Measurements from ENCODE around the gene C14orf93. TPM values are rescaled to one million over a fixed set of nuclear protein-coding genes. Genes with fewer than 3 reads are reported as not detected.
"Not testable (repeated sequence)": the region's sequence is repeated elsewhere in the genome, so short reads cannot be mapped to it uniquely, and the experiment has no call there.

C14orf93 gene
- total RNA-seq, 2 experiments from 2014 or later: 7.0 to 8.9 TPM

DNA sequence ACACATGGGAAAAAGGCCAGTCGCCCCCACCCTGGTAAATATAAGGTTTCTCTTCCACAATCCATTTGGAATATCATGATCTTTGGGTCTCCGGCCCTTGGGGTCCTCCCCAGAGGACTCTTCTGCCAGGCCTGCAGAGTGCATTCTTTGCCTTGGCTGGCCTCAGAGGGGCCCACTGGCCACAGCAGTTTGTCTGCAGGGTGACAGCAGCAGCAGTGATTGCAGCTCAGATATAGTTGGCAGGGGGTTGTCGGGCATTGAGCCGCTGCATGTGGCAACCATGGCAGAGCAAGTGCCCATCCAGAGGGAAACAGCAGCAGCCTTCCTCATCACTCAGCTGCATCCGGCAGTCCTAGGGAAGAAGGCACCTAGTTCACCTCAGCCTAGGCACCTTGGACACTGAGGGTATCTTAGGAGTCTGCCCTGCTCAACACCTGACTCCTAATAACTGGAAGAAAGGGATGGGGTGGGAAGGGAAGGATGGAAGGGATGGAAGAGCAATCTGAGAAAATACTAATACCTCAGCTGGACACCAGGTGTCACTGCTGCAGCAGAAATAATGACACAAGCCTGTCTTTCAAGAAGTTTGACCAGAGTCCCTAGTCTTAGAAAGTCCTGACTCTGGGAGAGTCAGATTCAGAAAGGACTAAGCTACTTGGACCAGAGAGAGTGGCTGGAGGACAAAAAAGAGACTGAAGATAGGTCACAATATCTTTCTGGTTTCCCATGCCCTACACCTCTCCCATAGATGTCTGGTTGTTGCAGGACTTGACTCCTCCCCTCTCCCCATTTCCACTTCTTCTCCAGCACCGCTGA lies 36.5 kb downstream of the C14orf93 start:
- POLR2A ChIA-PET: no interaction called here
- CTCF ChIA-PET: interaction anchor here (0.6 to 8.4 kb wide), 22 partner anchors 10 to 148 kb away, joined by 3 to 111 read pairs (median 5); partner anchors contain the start of genes AJUBA and CDH24

- ChIA-PET CTCF (interaction anchor here (1.0 to 8.4 kb wide), 15 partner anchors 9 to 118 kb away, joined by 3 to 111 read pairs (median 7); partner anchors contain the start of genes AJUBA and CDH24), POLR2A (interaction anchor here (0.9 to 1.1 kb wide), 2 partner anchors 34 to 85 kb away, joined by 3 to 4 read pairs; no protein-coding TSS in a partner anchor)
Measured at GRCh38 chr14:22972313-22972930, 37.5 kb downstream of the C14orf93 start.

GRCh38 chr14:22971152-22971551 lies 38.8 kb downstream of the C14orf93 start:
- ChIA-PET POLR2A (no interaction called here), CTCF (interaction anchor here (0.5 to 8.4 kb wide), 4 partner anchors 14 to 87 kb away, joined by 4 to 111 read pairs (median 22); partner anchors contain the start of genes AJUBA and CDH24)

GRCh38 chr14:22966783-22967269 lies 43.1 kb downstream of the C14orf93 start:
- POLR2A ChIA-PET: no interaction called here
- CTCF ChIA-PET: interaction anchor here (1.2 to 1.8 kb wide), 2 partner anchors 16 to 37 kb away, joined by 3 to 4 read pairs; partner anchors contain the start of gene AJUBA

GRCh38 chr14:22965916-22966782 lies 43.8 kb downstream of the C14orf93 start:
- POLR2A ChIA-PET: not testable (repeated sequence)
- CTCF ChIA-PET: interaction anchor here (0.7 to 1.2 kb wide), 2 partner anchors 10 to 16 kb away, joined by 3 to 5 read pairs; partner anchors contain the start of gene AJUBA

GRCh38 chr14:22962061-22962676 lies 47.8 kb downstream of the C14orf93 start:
- ChIA-PET POLR2A (no interaction called here), CTCF (interaction anchor here (0.6 to 1.4 kb wide), 4 partner anchors 8 to 24 kb away, joined by 3 to 8 read pairs (median 3); no protein-coding TSS in a partner anchor)

- ChIA-PET POLR2A (interaction anchor here (0.6 to 1.8 kb wide), 6 partner anchors 14 to 139 kb away, joined by 3 to 8 read pairs (median 6); partner anchors contain the start of genes ACIN1, C14orf119, PRMT5 and RBM23), CTCF (interaction anchor here (0.8 to 3.5 kb wide), 8 partner anchors 10 to 386 kb away, joined by 3 to 13 read pairs (median 4); partner anchors contain the start of genes AJUBA and PRMT5)
Measured at GRCh38 chr14:22955702-22956569, 54.0 kb downstream of the C14orf93 start.

DNA sequence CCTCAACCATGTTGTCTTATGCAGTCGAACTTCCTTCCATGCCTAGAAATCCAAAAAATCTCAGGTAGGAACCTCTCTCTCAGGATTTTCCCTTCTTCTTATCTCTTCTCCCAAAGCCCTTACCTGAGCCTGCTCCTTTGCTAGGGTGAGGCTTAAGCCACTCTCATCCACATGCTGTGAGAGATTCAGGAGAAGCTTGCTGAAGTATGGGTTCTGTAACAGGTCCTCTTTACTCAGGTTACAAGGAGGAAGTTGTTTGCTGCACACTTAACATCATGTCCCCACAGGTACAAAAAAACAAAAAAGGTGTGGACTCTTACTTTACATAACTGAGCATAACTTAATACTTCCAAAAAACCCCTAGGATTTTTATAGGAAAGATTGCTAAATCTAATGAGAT lies 57.5 kb downstream of the C14orf93 start:
- ChIA-PET POLR2A (no interaction called here), CTCF (no interaction called here)

- CTCF ChIA-PET: interaction anchor here (1.0 to 1.4 kb wide), 2 partner anchors 31 to 169 kb away, joined by 3 to 5 read pairs; no protein-coding TSS in a partner anchor
- POLR2A ChIA-PET: interaction anchor here (0.5 kb wide), 1 partner anchor 140 kb away, joined by 3 read pairs; no protein-coding TSS in a partner anchor
Measured at GRCh38 chr14:22951795-22952194, 58.1 kb downstream of the C14orf93 start.

DNA sequence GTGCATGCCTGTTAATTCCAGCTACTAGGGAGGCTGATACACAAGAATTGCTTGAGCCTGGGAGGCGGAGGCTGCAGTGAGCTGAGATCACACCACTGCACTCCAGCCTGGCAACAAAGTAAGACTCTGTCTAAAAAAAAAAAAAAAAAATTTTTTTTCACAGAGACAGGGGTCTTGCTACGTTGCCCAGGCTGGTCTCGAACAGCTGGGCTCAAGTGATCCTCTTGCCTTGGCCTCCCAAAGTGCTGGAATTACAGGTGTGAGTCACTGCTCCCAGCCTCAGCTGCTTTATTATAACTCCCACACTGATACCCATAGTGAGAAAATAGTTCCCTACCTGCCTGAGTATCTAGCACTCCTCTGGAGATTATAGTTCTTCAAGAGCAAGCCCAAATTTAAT lies 64.3 kb downstream of the C14orf93 start:
- POLR2A ChIA-PET: no interaction called here

DNA sequence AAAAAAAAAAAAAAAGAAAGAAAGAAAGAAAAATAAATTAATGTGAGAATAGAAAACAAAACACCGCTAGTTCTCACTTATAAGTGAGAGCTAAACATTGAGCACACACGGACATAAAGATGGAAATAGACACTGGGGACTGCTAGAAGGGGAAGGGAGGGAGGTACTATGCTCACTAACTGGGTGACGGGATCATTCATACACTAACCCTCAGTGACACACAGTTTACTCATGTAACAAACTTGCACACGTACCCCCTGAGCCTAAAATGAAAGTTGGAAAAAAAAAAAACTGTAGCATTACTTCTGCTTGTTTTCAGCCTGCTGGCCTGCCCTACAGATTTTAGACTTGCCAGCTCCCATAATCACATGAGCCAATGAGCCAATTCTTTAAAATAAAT lies 70.3 kb downstream of the C14orf93 start:
- CTCF ChIA-PET: interaction anchor here (0.6 kb wide), 1 partner anchor 1169 kb away, joined by 6 read pairs; no protein-coding TSS in a partner anchor
- POLR2A ChIA-PET: interaction anchor here (0.7 kb wide), 1 partner anchor 121 kb away, joined by 4 read pairs; no protein-coding TSS in a partner anchor

More for the DNA sequence above, 64.3 kb downstream of the C14orf93 start:
- CTCF ChIA-PET: interaction anchor here (0.6 kb wide), 1 partner anchor 14 kb away, joined by 3 read pairs; no protein-coding TSS in a partner anchor

Other genes with a start within 250 kb of the C14orf93 start
- 100 to 1,000 TPM; 122 to 123 TPM for gene OXA1L, start 243.5 kb downstream of the C14orf93 start, total RNA-seq
- under 1 TPM; 0.21 to 0.38 TPM for gene SLC7A7, start 194.7 kb downstream of the C14orf93 start, total RNA-seq
- gene MRPL52, start 180.3 kb downstream of the C14orf93 start, total RNA-seq: 100 to 1,000 TPM; 170 to 179 TPM
- gene MMP14, start 173.6 kb downstream of the C14orf93 start, total RNA-seq: 1 to 10 TPM in 1 of 2 experiments, under 1 TPM in 1; 0.76 to 1.8 TPM
- gene LRP10, start 138.4 kb downstream of the C14orf93 start, total RNA-seq: 10 to 100 TPM; 28.1 to 28.5 TPM
- under 1 TPM in 1 of 2 experiments, not detected in 1; 0.11 TPM for gene REM2, start 126.9 kb downstream of the C14orf93 start, total RNA-seq
- gene RBM23, start 91.0 kb downstream of the C14orf93 start, total RNA-seq: 10 to 100 TPM; 69.7 to 72.1 TPM
- 100 to 1,000 TPM; 204 to 205 TPM for gene PRMT5, start 80.8 kb downstream of the C14orf93 start, total RNA-seq
- gene HAUS4, start 53.1 kb downstream of the C14orf93 start, total RNA-seq: 10 to 100 TPM; 46.5 to 49.2 TPM
- 1 to 10 TPM in 1 of 2 experiments, under 1 TPM in 1; 0.96 to 1.2 TPM for gene AJUBA, start 27.6 kb downstream of the C14orf93 start, total RNA-seq
- gene PSMB5, start 24.8 kb upstream of the C14orf93 start, total RNA-seq: 100 to 1,000 TPM; 176 to 182 TPM
- gene PSMB11, start 32.1 kb upstream of the C14orf93 start, total RNA-seq: not detected
- gene CDH24, start 47.4 kb upstream of the C14orf93 start, total RNA-seq: under 1 TPM; 0.53 to 0.82 TPM
- 100 to 1,000 TPM; 190 to 191 TPM for gene ACIN1, start 85.0 kb upstream of the C14orf93 start, total RNA-seq
- 10 to 100 TPM; 51.6 to 56.5 TPM for gene C14orf119, start 85.4 kb upstream of the C14orf93 start, total RNA-seq
- not detected for gene CIROP, start 94.8 kb upstream of the C14orf93 start, total RNA-seq
- gene CEBPE, start 109.1 kb upstream of the C14orf93 start, total RNA-seq: under 1 TPM; 0.19 to 0.21 TPM
- under 1 TPM; 0.40 to 0.86 TPM for gene SLC7A8, start 173.5 kb upstream of the C14orf93 start, total RNA-seq
- not detected for gene RNF212B, start 227.8 kb upstream of the C14orf93 start, total RNA-seq

All from activated CD8-positive, alpha-beta memory T cell treated with anti-CD3 and anti-CD28 coated beads for 36 hours (primary cell).